HG03196 (cell line): Measurements from ENCODE around the gene CNTRL.
"Not testable (repeated sequence)": the region's sequence is repeated elsewhere in the genome, so short reads cannot be mapped to it uniquely, and the experiment has no call there.

Experiments used
- ATAC-seq: cut with Tn5 transposase; IDR thresholded peaks from one replicate; pipeline ENCODE4 v1.9.1; 2021; ENCODE audit not compliant: unreplicated experiment

The CNTRL gene

DNA sequence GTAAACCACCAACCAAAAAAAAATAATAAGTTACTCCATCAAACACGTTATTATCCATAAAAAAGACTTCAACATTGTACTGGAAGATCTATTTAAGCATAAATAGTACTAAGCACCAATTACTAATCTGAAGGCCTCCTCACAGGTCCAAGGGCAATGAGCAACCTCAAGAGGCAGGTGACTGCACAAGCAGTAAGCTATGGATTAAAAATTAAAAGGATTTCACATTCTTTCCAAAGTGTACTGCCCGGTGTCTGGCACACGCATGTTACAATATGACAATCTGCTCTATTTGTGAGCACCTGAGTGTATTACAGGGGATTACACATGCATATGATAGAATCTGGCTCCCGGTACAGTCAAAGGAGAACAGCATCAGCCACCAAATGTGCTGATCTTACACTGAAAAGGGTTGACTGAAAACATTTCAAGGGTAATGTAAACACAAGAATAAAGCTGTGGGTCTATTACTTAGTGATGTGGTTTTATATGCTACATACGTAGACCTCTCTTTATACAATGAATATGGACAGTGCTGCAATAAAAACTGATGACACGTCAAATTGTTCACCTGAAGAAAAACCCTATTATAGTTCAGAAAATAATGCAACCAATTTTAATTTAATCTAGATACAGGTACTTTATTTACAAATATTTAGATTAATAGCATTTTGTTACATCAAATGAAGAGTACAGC is 104.1 kb downstream of the CNTRL start:
- ATAC-seq = no peak

DNA sequence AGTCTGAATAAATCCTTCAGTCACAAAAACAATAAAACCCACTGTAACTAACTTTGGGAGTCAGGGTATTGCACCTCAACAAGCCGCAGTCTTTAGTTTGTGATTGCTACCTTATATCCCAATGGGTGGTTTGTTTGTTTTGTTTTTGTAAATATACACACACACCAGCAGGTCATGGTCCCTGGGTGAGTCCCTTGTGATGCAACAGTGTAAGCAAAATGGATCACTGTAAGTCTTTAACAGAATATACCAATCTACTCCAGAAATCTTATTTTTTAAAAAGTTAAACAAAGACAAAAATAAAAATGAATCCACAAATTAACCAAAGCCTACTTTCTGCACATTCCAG is 104.6 kb downstream of the CNTRL start:
- not testable (repeated sequence) for ATAC-seq

DNA sequence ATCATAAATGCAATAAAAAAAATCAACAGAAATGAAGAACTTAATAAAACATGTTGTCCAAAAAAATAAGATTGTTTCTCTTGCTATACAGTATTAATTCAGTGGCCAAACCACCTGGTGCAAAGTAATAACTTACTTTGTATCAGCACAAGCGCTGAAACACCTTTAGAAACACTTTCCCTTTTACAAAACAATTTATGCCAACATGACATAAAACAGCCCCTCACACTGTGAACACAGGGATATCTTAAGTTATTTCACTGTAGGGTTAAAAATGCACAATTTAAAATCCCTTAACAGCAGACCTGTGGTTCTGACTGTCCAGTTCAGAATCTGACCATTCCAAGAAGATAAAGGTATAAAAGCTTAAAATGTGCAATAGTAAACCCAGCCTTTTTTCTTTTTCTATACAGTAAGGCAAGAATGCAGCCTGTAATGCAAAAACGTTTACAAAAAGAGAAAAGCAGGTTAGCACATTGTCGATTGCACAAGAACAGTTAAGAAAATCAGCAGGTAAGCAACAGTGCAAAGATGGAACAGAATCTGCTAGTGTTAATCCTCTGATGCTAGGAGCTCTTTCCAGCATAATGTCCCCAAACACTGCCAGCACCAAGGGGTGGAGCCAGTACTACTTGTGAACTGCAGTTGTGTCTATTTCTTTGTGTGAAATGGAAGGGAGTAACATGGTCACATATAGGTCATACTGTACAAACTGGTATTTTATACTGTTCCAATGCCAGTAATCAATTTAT is 105.4 kb downstream of the CNTRL start:
- no peak for ATAC-seq

DNA sequence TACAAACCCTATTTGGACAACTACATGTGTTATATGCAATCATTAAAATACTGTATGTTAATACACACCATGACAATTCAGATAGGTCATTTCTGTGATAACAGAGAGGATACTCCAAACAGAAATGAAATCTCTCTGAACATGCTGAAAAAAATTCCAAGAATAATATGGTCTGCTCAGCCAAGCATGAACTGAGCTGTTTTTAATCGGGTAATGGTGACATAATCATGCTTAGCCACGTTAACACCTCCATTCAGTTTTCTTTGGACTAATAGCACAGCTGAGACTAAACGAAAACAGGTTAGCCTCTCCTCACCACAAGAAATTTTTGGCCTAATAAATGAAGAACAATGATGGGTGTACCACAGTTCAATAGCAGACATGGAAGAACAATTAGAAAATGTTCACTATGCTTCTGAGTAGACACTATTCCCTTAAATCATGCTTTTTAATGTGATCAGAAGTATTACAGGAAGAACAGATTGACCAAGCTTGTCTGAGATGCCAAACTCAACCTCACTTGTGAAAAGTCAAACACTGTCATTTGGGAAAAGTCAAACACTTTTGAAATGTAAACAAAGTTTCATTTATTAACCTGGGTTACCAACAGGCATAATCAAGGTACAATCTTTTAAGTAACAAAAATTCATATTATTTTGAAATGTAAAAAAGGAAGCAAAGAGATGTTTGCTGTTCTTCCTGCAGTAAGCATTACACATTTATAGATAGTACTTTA is 107.5 kb downstream of the CNTRL start:
- no peak for ATAC-seq

DNA sequence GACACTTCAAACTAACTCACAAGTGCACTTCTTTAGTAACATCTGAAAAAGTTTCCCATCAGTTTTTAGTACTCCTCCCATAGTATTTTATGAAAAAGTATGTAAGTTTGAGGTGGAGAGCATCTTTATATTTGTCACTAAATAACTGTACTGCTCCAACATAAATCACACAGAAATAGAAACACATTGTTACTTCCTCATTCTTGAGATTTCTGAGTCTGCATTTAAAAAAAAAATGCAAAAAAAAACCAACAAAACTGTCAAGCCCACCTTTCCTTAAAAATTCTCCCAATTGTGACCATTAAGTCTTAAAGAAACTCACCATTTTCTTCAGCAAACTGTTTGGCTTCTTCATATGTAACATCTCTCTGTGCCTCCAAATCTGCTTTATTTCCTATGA is 108.2 kb downstream of the CNTRL start:
- ATAC-seq = no peak

DNA sequence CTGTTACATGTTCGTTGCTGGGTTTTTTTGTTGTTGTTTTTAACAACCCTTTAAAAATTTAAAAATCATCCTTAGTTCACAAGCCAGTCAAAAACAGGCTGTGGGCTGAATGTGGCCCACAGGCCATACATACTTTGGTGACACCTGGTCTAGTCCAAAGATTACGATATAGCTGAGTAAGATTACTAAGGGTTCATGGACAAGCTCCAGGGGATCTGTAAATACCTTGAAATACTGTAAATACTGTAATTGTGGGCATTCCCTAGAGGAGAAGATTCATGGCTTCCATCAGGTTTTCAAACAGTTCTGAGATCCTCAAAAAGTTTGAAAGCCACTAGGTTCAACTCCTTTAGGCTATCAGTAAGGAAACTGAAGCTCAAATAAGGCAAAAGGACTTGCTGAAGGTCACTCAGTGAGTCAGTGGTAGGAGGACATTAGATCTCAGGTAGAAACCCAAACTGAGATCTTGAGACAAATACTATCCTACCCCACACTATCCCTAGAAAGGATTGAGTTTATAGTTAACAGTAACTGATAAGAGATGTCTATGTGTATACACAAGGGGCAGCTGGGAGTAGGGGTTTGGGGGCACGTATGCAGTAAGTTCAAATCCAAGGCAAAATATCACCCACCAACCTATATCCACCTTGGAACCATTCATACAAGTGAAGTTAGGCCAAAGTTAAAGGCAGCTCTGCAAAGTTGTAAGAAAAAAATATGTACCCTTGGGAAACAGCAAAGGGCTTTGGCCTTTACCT is 109.1 kb downstream of the CNTRL start:
- ATAC-seq = no peak

DNA sequence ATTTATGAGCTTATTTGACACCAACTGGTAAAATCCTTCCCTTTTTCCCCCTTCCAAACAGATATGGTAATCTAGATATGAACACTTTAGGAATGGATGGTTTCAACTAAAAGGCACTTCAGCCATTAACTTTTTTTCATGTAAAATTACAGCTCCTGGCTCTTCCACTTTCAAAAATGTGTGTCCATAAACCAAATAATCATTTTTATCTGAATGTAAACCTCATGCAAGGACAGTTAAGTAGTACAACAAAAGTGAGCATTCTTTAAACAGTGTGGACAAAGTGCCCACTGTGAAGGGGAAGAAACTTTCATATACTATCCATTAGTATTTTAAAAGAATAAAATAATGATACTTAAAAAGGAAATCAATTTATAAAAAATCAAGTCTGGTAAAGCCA is 109.7 kb downstream of the CNTRL start:
- ATAC-seq = no peak

DNA sequence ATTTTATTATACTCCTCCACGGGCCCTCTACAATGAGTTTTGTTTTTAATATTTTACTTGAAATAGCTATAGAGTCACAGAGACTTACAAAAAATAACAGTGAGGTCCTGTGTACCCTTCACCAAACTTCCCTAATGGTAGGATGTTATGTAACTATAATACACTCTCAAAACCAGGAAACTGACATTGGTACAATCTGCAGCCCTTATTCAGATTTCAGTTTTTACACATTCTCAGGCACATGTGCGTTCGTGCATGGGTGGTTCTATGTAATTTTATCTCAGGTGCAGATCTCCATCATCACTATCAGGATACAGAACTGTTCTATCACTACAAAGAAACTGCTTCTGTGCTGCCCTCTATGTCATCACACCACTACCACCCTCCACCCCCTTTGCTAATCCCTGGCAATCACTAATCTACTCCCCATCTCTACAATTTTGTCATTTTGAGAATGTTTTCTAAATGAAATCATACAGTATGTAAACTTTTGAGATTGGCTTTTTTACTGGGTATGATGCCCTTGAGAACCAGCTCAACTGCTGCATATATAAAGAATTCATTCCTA is 110.5 kb downstream of the CNTRL start:
- no peak for ATAC-seq

DNA sequence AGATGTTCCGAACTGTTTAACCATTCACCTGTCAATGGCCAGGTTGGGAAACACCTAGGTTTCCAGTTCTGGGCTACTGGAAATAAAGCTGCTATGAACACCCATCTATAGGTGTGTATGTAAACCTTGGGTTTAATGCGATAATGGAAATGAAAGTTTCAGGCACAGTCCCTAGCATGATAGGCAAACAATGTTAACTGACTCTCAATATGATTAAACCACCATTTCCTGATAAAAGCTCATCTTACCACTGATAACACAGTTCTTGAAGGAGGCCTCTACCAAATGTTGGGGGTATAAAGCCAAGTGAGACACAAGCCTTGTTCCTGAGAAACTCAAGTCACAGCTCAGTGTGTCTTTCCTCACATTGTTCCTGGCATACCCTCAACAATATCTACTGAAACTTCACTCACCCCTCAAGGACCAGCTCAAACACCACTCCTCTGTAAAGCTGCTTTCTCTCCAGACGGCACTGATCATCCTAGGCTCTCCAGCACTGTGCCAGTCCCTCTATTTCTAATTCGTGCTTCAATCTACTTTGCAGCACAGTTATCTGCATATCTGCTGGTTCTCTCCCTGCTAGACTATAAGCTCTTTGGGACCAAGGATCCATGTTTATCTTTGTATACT is 111.1 kb downstream of the CNTRL start:
- ATAC-seq = no peak

DNA sequence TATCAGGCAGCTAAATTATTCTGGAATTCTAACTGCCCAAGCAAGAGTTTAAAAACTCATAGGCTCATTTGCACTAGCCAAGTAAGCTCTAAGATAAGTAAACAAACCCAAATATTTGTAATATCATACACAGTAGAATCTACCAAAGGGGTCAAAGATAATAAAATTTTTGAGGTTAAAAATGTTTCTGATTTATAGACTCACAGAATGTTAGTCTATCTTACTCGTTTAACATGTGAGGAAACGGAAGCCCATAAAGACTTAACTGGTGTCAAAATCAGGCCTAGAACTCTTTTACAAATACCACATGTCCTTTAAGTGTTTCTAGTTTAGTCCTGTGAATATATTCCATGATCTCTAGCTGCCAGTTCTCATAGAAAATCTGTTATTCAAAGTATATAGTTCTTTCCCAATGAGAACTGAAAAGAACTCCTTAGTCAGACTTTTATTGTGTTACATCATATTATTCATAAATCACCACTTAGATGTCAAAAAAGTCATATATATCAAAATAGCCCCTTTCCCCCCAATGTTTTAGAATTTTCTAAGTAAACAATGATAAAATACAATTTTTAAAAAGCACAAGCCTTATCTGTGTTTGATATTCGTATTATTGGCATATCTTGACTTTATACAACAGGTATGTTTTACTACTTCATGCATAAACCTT is 113.0 kb downstream of the CNTRL start:
- no peak for ATAC-seq

DNA sequence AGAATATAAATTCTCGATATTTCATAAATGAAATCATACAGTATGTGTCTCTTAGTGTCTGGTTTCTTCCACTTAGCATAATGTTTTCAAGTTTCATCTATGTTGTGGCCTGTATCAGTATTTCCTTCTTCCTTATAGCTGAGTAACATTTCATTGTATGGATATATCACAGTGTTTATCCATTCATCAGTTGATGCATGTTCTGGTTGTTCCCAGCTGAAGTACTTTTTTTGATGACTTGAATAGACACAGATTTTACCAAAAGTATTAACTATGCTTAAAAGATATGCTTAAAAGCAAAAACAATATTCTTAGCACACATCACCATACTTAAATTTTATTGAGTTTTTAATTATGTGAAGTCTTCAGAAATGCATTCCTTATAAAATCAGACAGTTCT is 114.3 kb downstream of the CNTRL start:
- no peak for ATAC-seq

DNA sequence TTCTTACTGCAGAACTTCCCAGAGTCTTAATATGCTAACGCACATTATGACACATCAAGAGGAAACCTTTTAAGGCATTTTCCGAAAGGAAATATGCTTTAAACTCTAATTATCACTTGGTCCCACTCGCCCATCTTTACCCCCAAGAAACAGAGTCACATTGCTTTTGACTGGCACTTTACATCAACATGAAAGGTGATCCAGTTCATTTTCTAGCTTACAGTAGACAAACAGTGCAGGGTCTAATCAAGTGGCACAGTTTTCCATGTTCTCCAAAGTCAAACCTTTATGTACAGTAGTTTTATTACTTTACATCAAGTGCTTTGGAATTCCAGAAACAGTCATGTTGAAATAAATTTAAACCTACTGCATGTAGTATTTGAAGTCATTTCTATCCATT is 114.9 kb downstream of the CNTRL start:
- no peak for ATAC-seq

DNA sequence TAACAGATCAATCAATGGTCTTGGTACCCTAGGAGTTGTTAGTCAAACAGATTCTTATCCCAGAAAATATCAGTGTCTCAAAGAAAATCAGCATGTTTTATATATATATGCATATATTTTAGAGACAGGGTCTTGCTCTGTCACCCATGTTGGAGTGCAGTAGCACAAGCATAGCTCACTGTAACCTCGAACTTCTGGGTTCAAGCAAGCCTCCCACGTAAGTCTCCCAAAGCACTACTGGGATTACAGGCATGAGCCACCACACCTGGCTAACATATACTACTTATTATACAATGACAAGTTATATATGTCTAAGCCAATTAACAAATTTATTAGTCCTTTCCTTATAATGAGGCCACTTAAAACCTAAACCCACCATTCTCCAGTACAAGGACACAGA is 116.5 kb downstream of the CNTRL start:
- no peak for ATAC-seq

DNA sequence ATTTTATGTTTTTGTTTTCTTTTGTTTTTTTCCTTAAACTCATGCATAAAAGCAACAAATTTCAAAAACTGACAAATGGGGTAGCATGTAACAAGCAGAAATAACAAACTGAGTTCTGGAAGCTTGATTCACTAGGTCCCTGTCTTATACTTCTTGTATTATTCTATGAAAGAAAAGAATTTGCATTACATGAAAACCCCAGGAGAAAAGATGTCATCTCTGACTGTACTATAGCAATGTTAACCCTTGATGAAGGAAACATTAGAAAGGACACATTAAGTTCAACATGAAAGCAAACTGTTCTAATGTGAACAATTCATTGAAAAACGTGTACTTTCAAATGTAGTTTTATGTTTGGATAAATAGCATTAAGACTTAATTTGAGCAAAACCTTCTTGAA is 117.8 kb downstream of the CNTRL start:
- no peak for ATAC-seq

DNA sequence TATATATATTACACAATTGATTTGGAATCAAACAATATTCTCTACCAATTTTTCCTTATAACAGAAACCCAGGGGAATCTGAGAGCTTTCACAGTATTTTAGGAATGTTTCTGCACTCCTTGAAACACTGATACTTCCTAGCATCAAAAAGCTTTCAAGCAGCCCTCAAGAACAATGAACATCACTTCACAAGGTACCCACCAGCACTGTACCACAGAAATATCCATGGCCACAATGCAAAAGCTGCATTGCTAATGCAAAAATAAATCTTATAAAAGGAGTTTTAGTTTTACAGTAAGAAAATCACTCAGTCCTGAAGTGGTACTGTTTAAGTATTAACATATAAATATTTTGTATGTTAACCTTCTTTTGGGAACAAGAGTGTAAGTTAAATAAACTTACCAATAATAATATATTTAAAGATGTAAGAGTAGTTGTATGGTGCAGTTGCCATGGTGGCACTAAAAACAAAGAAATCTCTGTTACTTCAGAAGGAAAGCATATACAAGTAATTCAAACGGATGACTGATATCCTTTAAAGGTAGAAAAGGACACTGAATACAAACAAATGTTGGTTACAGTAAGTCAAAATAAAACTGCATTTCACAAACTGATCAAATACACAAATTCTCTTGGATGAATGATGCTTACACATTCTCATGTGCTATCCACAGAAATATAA is 118.3 kb downstream of the CNTRL start:
- ATAC-seq = no peak

DNA sequence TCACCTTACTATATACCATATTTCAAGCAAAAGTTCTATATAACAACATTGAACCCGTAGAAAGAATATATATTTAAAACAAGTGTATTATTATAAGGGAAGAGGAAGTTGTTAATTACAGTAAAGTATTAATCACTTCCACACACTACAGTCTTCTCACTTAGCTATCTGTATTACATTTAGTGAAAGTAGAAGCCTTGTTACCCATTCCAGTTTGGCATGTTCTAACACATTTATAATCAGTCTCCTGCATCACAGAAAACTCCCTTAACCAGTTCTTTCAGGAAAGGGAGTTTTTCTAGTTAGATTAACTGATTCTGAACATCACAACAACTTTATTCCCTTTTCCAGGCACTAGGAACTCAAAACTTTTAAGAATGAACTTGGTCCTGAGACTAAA is 120.0 kb downstream of the CNTRL start:
- ATAC-seq = no peak

DNA sequence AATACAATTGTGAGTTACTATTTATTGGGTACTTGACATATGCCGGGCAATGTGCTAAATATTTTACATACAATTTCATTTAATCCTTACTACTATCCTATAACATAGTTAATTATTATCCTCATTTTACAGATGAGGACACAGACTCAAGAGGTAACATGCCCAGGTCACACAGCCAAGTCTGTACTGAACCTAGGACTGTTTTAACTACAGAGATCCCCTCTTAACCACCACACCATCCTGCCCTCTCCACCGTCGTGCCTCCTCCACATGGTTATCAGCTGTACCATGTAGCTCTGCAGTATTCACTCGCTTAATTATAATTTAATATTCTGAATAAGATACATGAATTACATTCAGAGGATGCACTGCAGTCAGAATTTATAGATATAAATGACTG is 121.6 kb downstream of the CNTRL start:
- peak; percentile 48 for ATAC-seq

DNA sequence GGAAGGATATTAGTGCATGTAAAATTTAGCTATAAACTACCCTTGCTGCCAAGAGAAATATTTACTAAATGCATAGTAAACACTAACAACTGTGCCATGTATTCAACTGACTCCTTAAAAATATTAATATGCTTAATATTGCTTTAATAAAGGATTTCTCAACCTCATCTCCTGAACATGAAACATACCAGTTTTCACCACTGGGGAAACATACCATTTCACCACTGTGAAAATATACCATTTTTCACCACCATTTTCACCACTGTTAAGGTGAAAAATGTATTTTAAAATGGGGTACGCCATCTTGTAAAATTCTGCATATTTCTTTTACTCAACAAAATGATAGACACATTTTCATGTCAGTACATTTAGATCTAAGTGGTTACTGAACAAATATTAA is 122.4 kb downstream of the CNTRL start:
- ATAC-seq = no peak

DNA sequence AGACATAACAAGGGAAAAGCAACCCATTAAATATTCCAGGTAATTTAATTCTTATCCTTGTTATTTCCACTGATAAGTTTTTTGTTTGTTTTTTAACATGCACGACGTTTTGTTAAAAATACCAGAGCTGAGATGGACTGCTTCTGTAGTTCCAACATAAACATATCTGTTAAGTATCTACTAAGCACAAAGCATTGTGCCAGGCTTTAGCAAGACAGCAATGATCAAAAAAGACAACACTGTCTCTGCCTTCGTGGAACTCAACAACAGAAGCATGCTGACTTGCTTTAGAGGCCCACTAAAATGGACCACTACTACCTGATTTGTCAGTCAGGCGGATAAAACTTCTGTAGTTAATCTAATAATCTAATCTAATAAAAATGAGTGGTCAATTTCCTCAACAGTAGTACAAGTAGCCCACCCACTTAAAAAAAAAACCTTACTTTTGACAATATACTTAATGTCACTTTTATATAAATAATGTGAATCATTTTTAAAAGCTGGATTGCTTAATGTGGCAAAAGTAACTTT is 123.8 kb downstream of the CNTRL start:
- ATAC-seq = no peak
